ENCODE results near the gene PAX9. TPM values are rescaled to one million over a fixed set of nuclear protein-coding genes. Genes with fewer than 3 reads are reported as not detected.

Gene PAX9
- total RNA-seq, 2 experiments from 2014 or later: not detected

DNA sequence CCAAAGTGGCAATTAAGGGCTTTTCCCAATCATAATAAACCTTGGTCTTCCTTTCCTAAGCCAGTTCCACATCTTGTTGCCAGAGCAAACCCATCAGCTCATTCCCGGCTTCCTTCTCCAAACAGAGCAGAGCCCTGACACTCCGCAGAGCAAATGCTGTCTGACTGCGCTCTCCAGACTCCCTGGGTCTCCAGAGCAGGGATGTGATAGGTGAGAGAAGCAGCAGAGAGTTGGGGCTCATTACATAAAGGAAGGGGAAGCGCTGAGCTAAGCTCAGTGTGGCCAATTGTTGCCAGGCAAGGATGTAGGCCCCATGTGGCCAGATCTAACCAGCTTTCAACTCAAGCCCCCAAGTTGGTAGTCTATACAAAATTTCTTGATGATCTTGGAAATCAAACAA lies 36.2 kb upstream of the PAX9 start:
- CTCF ChIA-PET: no interaction called here
- H3K27me3 Mint-ChIP-seq: peaks cover 39% of the 10 kb centered on the region

DNA sequence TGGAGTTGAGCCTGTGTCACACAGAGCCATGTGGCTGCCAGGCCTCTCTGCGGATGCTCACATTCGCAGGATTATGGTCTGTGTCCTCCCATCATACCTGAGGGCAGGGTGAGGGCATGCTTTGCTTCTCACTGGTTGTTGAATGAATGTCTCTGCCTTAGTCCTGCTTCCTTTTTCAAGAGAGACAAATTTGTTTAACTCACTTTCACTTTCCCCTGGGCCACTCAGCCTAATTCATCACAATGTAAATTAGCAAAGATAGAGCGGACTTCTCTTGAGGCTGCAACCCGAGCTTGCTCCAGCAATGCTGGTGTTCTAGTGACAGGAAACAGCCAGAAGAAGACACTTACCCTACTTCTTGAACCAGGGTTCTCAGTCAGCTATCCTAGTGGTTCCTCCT lies 35.5 kb upstream of the PAX9 start:
- H3K9me3 ChIP-seq (ENCODE audit: control insufficient read depth in 1 of 2, insufficient read depth in 1 of 2, low read length in 2 of 2): peaks cover 0 to 5% of the 10 kb centered on the region in 2 experiments
- no peak for DNase-seq
- intact Hi-C loops (cut with DNase I, micrococcal nuclease): no loop called here
- no peak overlapping the region for H3K4me3 ChIP-seq (ENCODE audit: low read length)
- TF ChIP-seq, protein P1, sequence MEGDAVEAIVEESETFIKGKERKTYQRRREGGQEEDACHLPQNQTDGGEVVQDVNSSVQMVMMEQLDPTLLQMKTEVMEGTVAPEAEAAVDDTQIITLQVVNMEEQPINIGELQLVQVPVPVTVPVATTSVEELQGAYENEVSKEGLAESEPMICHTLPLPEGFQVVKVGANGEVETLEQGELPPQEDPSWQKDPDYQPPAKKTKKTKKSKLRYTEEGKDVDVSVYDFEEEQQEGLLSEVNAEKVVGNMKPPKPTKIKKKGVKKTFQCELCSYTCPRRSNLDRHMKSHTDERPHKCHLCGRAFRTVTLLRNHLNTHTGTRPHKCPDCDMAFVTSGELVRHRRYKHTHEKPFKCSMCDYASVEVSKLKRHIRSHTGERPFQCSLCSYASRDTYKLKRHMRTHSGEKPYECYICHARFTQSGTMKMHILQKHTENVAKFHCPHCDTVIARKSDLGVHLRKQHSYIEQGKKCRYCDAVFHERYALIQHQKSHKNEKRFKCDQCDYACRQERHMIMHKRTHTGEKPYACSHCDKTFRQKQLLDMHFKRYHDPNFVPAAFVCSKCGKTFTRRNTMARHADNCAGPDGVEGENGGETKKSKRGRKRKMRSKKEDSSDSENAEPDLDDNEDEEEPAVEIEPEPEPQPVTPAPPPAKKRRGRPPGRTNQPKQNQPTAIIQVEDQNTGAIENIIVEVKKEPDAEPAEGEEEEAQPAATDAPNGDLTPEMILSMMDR (IDR thresholded peaks at IDR 0.05): no peak
- ATAC-seq (ENCODE audit: poor library complexity): no peak
- H3K4me1 ChIP-seq (ENCODE audit: insufficient read depth, low read length): no peaks in the 10 kb centered on the region
- CTCF ChIA-PET: no interaction called here
- Mint-ChIP-seq H3K4me1 (ENCODE audit: low read depth) (no peaks in the 10 kb centered on the region), H3K4me3 (no peak overlapping the region), H3K36me3 (ENCODE audit: low read depth) (no peaks in the 10 kb centered on the region), H3K27me3 (peaks cover 39% of the 10 kb centered on the region), H3K27ac (no peak overlapping the region), H3K9me3 (no peaks in the 10 kb centered on the region)
- H3K36me3 ChIP-seq (ENCODE audit: insufficient read depth, low read length): no peaks in the 10 kb centered on the region
- H3K27me3 ChIP-seq (ENCODE audit: control insufficient read depth in 1 of 2, insufficient read depth in 2 of 2, low read length in 2 of 2): peaks cover 0 to 4% of the 10 kb centered on the region in 2 experiments
- POLR2A ChIA-PET: no interaction called here
- H3K27ac ChIP-seq (ENCODE audit: low read depth in 1 of 2, low read length in 2 of 2): no peak overlapping the region

More for the DNA sequence above, 36.2 kb upstream of the PAX9 start:
- intact Hi-C loops (cut with DNase I, micrococcal nuclease): no loop called here
- ATAC-seq (ENCODE audit: poor library complexity): no peak
- H3K4me1 Mint-ChIP-seq (ENCODE audit: low read depth): no peaks in the 10 kb centered on the region
- H3K27ac Mint-ChIP-seq: no peak overlapping the region
- Histone ChIP-seq H3K36me3 (ENCODE audit: insufficient read depth, low read length) (no peaks in the 10 kb centered on the region), H3K27me3 (ENCODE audit: control insufficient read depth in 1 of 2, insufficient read depth in 2 of 2, low read length in 2 of 2) (peaks cover 0 to 4% of the 10 kb centered on the region in 2 experiments), H3K9me3 (ENCODE audit: control insufficient read depth in 1 of 2, insufficient read depth in 1 of 2, low read length in 2 of 2) (peaks cover 0 to 5% of the 10 kb centered on the region in 2 experiments), H3K27ac (ENCODE audit: low read depth in 1 of 2, low read length in 2 of 2) (no peak overlapping the region), H3K4me3 (ENCODE audit: low read length) (no peak overlapping the region), H3K4me1 (ENCODE audit: insufficient read depth, low read length) (no peaks in the 10 kb centered on the region)
- H3K4me3 Mint-ChIP-seq: no peak overlapping the region
- TF ChIP-seq, protein P1 (IDR thresholded peaks at IDR 0.05): no peak
- DNase-seq: no peak
- no peaks in the 10 kb centered on the region for H3K9me3 Mint-ChIP-seq
- H3K36me3 Mint-ChIP-seq (ENCODE audit: low read depth): no peaks in the 10 kb centered on the region
- POLR2A ChIA-PET: no interaction called here

DNA sequence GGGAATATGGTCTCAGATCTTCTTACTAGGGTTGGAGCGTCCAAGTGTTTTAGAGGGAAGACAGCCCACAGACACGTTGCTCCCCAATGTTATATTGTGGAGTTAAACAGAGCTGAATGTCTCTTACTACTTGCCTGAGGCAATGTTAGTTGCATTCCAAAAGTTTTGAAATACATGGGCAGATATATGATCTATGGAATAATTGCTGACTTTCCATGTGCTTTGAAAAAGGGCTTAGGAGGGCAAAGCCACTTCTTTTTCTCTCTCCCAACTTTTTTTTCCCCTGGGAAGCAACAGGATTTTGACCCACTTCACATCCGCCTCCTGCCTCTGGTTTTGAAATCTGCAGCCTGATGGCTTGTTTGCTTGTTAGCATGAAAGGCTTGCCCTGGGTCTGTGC lies 33.7 kb upstream of the PAX9 start:
- Histone ChIP-seq H3K9me3 (ENCODE audit: control insufficient read depth in 1 of 2, insufficient read depth in 1 of 2, low read length in 2 of 2) (no peaks in the 10 kb centered on the region), H3K4me1 (ENCODE audit: insufficient read depth, low read length) (no peaks in the 10 kb centered on the region), H3K27ac (ENCODE audit: low read depth in 1 of 2, low read length in 2 of 2) (no peak overlapping the region), H3K4me3 (ENCODE audit: low read length) (no peak overlapping the region), H3K36me3 (ENCODE audit: insufficient read depth, low read length) (no peaks in the 10 kb centered on the region), H3K27me3 (ENCODE audit: control insufficient read depth in 1 of 2, insufficient read depth in 2 of 2, low read length in 2 of 2) (peaks cover 0 to 4% of the 10 kb centered on the region in 2 experiments)
- Mint-ChIP-seq H3K27me3 (peaks cover 39% of the 10 kb centered on the region), H3K9me3 (no peaks in the 10 kb centered on the region), H3K4me1 (ENCODE audit: low read depth) (no peaks in the 10 kb centered on the region), H3K36me3 (ENCODE audit: low read depth) (no peaks in the 10 kb centered on the region), H3K4me3 (no peak overlapping the region), H3K27ac (no peak overlapping the region)
- CTCF ChIA-PET: no interaction called here
- no peak for ATAC-seq (ENCODE audit: poor library complexity)
- POLR2A ChIA-PET: no interaction called here
- DNase-seq: no peak
- intact Hi-C loops (cut with DNase I, micrococcal nuclease): no loop called here
- TF ChIP-seq, protein P1 (IDR thresholded peaks at IDR 0.05): no peak

Data from CD4-positive, alpha-beta T cell (primary cell).